Liver (tissue), 9 donors: ENCODE measurements around the gene CFAP100. TPM values are rescaled to one million over a fixed set of nuclear protein-coding genes. Genes with fewer than 3 reads are reported as not detected.

Experiments
- DNase-seq: peaks from one replicate; pipeline ENCODE4 v3.0.0-alpha.2; 2017; ENCODE audit warnings: low spot score
- H3K27ac ChIP-seq, 2 donors: one replicate each; pipeline ENCODE4 v1.7.0; 2013; ENCODE audit warnings: inconsistent platforms in 2 of 2, low read length in 2 of 2, control low read depth in 1 of 2, low read depth in 1 of 2, mild to moderate bottlenecking in 1 of 2
- H3K27me3 ChIP-seq, 4 donors: one replicate each; pipeline versions ENCODE4 v1.6.1 to v1.7.0; 2013; ENCODE audit warnings: low read length in 3 of 4, inconsistent platforms in 1 of 4, mild to moderate bottlenecking in 1 of 4, moderate library complexity in 1 of 4; ENCODE audit not compliant: control insufficient read depth in 4 of 4, insufficient read depth in 4 of 4
- H3K36me3 ChIP-seq, 4 donors: one replicate each; pipeline versions ENCODE4 v1.6.1 to v1.7.0; 2013; ENCODE audit warnings: low read length in 3 of 4, mild to moderate bottlenecking in 3 of 4, low read depth in 1 of 4, moderate library complexity in 1 of 4; ENCODE audit not compliant: control insufficient read depth in 4 of 4, insufficient read depth in 3 of 4
- H3K4me1 ChIP-seq, 4 donors: one replicate each; pipeline versions ENCODE4 v1.6.1 to v1.7.0; 2013; ENCODE audit warnings: low read length in 3 of 4, mild to moderate bottlenecking in 3 of 4, moderate library complexity in 1 of 4; ENCODE audit not compliant: control insufficient read depth in 4 of 4, insufficient read depth in 4 of 4
- H3K4me3 ChIP-seq, 3 donors: one replicate each; pipeline versions ENCODE4 v1.6.1 to v1.7.0; 2013; ENCODE audit warnings: low read length in 3 of 3, control low read depth in 1 of 3, low read depth in 1 of 3, mild to moderate bottlenecking in 1 of 3
- H3K9ac ChIP-seq, 2 donors: one replicate each; pipeline ENCODE4 v1.7.0; 2013; ENCODE audit warnings: low read length in 2 of 2, mild to moderate bottlenecking in 2 of 2, moderate library complexity in 2 of 2, control low read depth in 1 of 2, low read depth in 1 of 2
- H3K9me3 ChIP-seq, 4 donors: one replicate each; pipeline versions ENCODE4 v1.6.1 to v1.7.0; 2013; ENCODE audit warnings: low read length in 3 of 4; ENCODE audit not compliant: control insufficient read depth in 4 of 4
- ATF3 ChIP-seq: IDR thresholded peaks from 2 replicates; pipeline ENCODE4 v1.6.1; 2016; ENCODE audit warnings: antibody characterized with exemption
- CTCF ChIP-seq: fragments of 150-350 bp; IDR thresholded peaks from 2 replicates; pipeline ENCODE4 v1.5.1; 2017; ENCODE audit warnings: improper control_type of control experiment, low read depth, low read length; ENCODE audit not compliant: missing input control
- HNF4A ChIP-seq, 2 donors: conservative IDR thresholded peaks; 2 replicates each; pipeline ENCODE4 v1.6.1; 2016; ENCODE audit warnings: antibody characterized with exemption in 2 of 2, mild to moderate bottlenecking in 2 of 2
- NR2F2 ChIP-seq: IDR thresholded peaks from 2 replicates; pipeline ENCODE4 v1.6.1; 2016; ENCODE audit warnings: antibody characterized with exemption
- REST ChIP-seq: IDR thresholded peaks from 2 replicates; pipeline ENCODE4 v1.6.1; 2016; ENCODE audit warnings: antibody characterized with exemption, mild to moderate bottlenecking
- RXRA ChIP-seq, 2 donors: IDR thresholded peaks; 2 replicates each; pipeline ENCODE4 v1.6.1; 2017 to 2018; ENCODE audit warnings: antibody characterized with exemption in 2 of 2, mild to moderate bottlenecking in 1 of 2
- SP1 ChIP-seq: IDR thresholded peaks from 2 replicates; pipeline ENCODE4 v1.6.1; 2018; ENCODE audit warnings: antibody characterized with exemption, mild to moderate bottlenecking
- YY1 ChIP-seq: IDR thresholded peaks from 2 replicates; pipeline ENCODE4 v1.6.1; 2016; ENCODE audit warnings: antibody characterized with exemption, mild to moderate bottlenecking
- WGBS: extraction: QIAGEN DNeasy Blood & Tissue Kit; methylation state at CpG from one replicate; pipeline ENCODE4 v1.1.7; 2013; 5-methylcytosine and 5-hydroxymethylcytosine counted together
- polyA plus RNA-seq, 2 donors: library from polyadenylated mRNA; stranded (reverse) in 1 of 2; unstranded in 1 of 2; fragments of 200-250 nt in 1 of 2; fragments of >200 nt in 1 of 2; fragmentation: Nextera tagmentation in 1 of 2; extraction: Ambion mirVana in 1 of 2; gene quantifications; one replicate each; pipeline versions ENCODE4 v1.2.1 to v1.2.3, GENCODE V29; 2013 to 2015
- total RNA-seq, 2 donors: library from RNA; depleted of rRNA; stranded (reverse); fragments of >200 nt; gene quantifications; one replicate each; pipeline ENCODE4 v1.2.3, GENCODE V29; 2014
- donor health status: healthy.
- donor health status: healthy.
- donor health status: healthy.
- donor health status: healthy.
- donor health status: healthy.

The CFAP100 gene
- total and polyA plus RNA-seq, 4 donors = not detected

- Histone ChIP-seq H3K9ac (no peak overlapping the region), H3K9me3 (no peaks in the 10 kb centered on the region), H3K36me3 (no peaks in the 10 kb centered on the region), H3K4me3 (no peak overlapping the region), H3K4me1 (no peaks in the 10 kb centered on the region), H3K27ac (no peak overlapping the region), H3K27me3 (no peaks in the 10 kb centered on the region)
- WGBS = 87% methylated on average over 12 of the region's 12 CpGs
- TF ChIP-seq RXRA (IDR thresholded peaks at IDR 0.05) (no peak), HNF4A (conservative IDR thresholded peaks at IDR 0.05) (no peak), NR2F2 (no peak), SP1 (no peak), ATF3 (no peak)
- DNase-seq = no peak
Observed at GRCh38 chr3:126402666-126403302, 8.1 kb downstream of the CFAP100 start.

GRCh38 chr3:126406389-126407296 lies 11.9 kb downstream of the CFAP100 start:
- no peaks in the 10 kb centered on the region for H3K27me3 ChIP-seq
- DNase-seq = peak; percentile 23
- 88% methylated on average over 15 of the region's 15 CpGs for WGBS

More at GRCh38 chr3:126406389-126407296, 11.9 kb downstream of the CFAP100 start:
- TF ChIP-seq CTCF = no peak
- TF ChIP-seq REST = no peak
- no peak for TF ChIP-seq YY1
- H3K4me3 ChIP-seq = no peak overlapping the region
- H3K9me3 ChIP-seq = no peaks in the 10 kb centered on the region
- H3K36me3 ChIP-seq = no peaks in the 10 kb centered on the region
- H3K4me1 ChIP-seq = no peaks in the 10 kb centered on the region
- H3K27ac ChIP-seq = no peak overlapping the region
- H3K9ac ChIP-seq = no peak overlapping the region
